GM21423 (cell line): ENCODE measurements around the gene CNOT1.

Experiments used
- ATAC-seq: cut with Tn5 transposase; IDR thresholded peaks from one replicate; pipeline ENCODE4 v1.9.1; 2021; ENCODE audit warnings: mild to moderate bottlenecking, moderate library complexity; ENCODE audit not compliant: unreplicated experiment

The CNOT1 gene

GRCh38 chr16:58488531-58488930 lies 141.1 kb downstream of the CNOT1 start:
- no peak for ATAC-seq

- ATAC-seq: peak; percentile 82
Measured at GRCh38 chr16:58487566-58488351, 141.9 kb downstream of the CNOT1 start.

DNA sequence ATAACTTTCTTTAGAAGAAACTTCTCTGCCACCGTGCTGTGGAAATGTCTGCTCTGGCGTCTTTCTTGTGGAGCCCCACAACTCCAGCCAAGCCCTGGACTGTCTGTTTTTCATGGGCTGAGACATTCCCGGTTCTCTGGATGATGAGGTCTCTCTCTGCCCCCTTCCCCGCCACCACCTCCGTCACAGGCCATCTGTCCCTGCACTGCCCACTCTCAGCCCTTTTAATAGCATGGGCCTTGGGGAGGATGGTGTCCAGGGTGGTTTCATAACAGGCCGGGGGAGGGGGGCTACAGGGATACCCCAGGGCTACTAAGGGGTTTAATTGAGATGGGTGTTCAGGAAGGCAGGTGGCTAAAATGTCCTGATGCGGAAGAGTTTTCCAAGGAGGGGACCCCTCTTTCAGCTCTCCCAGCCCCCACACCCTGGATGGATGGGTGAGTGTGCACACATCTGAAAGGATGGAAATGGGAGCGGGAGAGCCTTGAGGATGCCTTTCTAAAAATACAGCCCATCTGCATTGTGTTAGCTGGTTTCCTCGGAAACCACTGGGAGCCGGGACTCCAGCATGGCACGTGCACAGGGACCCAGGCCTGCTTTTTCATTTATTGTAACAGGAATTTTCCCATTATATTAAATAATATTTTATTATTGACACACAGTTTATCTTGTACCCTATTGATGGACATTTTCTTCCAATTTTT lies 144.3 kb downstream of the CNOT1 start:
- ATAC-seq: no peak

DNA sequence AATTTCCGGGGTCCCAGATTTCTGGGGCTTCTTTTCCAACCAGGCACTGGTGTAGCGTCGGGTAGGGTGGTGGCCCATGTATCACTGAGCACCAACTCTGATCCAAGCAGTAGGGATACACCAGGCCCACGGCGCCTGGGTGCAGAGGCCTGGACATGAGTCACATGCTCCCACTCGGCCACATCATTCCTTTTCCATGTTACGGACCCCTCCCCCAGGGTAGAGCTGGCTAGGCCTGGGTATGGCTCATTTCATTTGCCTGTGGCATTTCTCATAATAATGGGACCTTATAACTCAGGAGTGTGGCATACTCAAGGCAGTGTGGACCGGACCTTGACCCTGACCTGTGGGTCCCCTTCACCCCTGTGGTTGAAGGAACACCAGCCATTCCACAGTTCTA lies 147.7 kb downstream of the CNOT1 start:
- ATAC-seq: no peak

DNA sequence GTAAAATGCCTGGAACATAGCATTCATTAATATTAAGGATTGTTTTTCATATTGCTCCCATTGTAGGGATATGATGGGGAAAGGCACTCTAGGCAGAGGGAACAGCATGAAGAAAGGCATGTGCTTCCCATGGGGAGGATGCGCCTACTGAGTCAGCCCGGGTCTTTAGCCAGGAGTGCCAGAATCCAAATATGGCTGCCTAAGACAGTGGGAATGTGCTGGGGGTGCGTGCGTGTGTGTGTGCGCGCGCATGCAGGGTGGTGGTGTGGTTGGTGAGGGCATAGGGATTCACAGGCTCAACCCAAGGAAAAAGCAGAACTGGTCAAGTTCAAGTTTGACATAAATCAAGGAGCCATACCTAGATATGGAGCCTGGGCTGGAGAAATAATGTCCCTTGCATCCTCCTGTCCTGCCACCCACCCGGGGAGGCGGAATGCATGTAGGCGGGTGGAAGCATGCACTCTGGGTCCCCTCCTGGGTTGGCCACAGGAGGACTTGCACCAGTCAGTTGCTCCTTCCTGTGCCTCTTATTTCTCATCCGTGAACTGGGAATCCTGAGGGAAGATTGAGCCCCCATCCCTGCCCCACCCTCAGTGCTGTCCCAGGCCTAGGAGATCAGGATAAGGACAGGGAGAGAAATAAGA lies 148.3 kb downstream of the CNOT1 start:
- ATAC-seq: no peak

DNA sequence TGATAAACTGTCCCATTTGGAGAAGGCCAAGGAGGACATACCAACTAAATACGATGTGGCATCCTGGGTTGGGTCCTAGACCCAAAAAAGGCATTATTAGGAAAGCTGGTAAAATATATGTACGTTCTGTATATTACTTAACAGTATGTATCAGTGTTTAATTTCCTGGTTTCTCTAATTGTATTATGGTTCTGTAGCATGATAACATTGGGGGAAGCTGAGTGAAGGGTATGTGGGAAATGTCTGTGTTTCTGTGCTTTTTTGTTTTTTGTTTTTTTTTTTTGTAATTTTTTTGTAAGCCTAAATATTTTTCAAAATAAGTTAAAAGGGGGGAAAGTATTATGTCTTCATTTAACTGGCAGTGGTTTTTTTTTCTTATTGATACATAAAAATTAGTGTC lies 151.2 kb downstream of the CNOT1 start:
- no peak for ATAC-seq

DNA sequence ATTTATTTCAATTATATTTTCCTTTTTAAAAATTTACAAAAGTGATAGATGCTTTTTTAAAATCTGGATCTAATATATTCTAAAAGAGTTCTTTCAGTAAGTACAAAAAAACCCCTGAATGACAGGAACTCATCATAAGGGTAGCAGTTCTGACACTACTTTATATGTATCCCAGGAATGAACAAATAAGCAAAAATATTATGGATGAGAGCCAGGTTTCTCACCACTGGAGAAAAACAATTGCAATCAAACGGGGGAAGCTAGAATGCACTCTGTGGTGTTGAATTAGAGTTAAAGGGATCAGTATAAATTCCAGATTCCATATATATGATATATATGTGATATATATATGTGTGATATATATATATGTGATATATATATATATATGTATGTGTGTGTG lies 152.8 kb downstream of the CNOT1 start:
- no peak for ATAC-seq

GRCh38 chr16:58475091-58475619 lies 154.5 kb downstream of the CNOT1 start:
- no peak for ATAC-seq

- no peak for ATAC-seq
Measured at GRCh38 chr16:58474296-58474695, 155.3 kb downstream of the CNOT1 start.

GRCh38 chr16:58472827-58473226 lies 156.8 kb downstream of the CNOT1 start:
- ATAC-seq: no peak

DNA sequence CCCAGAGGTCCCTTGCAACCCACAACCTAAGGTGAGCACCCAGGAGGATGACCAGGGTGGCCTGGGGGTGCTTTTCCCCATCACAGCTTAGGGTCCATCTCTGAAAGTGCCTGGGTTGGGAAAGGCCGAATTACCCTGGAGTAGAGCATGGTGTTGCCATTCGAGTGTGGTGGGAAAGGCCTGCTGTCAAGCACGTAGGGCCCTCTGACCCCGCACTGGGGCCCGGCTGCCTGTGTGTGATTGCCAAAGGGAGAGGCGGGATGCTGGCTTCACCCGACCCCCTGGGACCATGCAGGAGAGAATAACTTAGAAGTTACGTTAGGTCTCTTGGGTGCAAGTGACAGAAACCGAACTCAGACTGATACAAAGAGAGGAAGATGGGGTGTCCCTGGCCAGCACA lies 157.4 kb downstream of the CNOT1 start:
- no peak for ATAC-seq

- no peak for ATAC-seq
Measured at GRCh38 chr16:58471209-58471975, 158.2 kb downstream of the CNOT1 start.
